GM12878 (cell line): ENCODE measurements around the gene RRAGD. TPM values are rescaled to one million over a fixed set of nuclear protein-coding genes. Genes with fewer than 3 reads are reported as not detected.

Experiments
- CBFB ChIP-seq: IDR thresholded peaks from 2 replicates; pipeline ENCODE4 v1.6.1; 2016; ENCODE audit warnings: antibody characterized with exemption, low read depth
- CBX5 ChIP-seq: sonication (generic); IDR thresholded peaks from 2 replicates; pipeline ENCODE4 v1.6.1; 2016; ENCODE audit warnings: low read depth, moderate library complexity, mild to moderate bottlenecking, inconsistent platforms
- GATAD2B ChIP-seq: fragments of 450-650 bp; conservative IDR thresholded peaks from 2 replicates; pipeline ENCODE4 v1.6.1; 2017; ENCODE audit warnings: low read depth, mild to moderate bottlenecking, moderate library complexity
- IKZF2 ChIP-seq, 2 experiments: fragments of 450-650 bp; IDR thresholded peaks; 2 replicates each; pipeline ENCODE4 v1.6.1; 2017; ENCODE audit warnings: mild to moderate bottlenecking in 2 of 2, moderate library complexity in 2 of 2
- JUNB ChIP-seq: IDR thresholded peaks from 2 replicates; pipeline ENCODE4 v1.6.1; 2016; ENCODE audit warnings: antibody characterized with exemption, mild to moderate bottlenecking
- MEF2A ChIP-seq: IDR thresholded peaks from 2 replicates; pipeline ENCODE4 v1.6.1; 2011; ENCODE audit warnings: low read depth, mild to moderate bottlenecking, low read length, moderate library complexity; ENCODE audit not compliant: insufficient read depth
- RAD51 ChIP-seq: fragments of 450-650 bp; IDR thresholded peaks from 2 replicates; pipeline ENCODE4 v1.6.1; 2016; ENCODE audit warnings: moderate library complexity, mild to moderate bottlenecking, inconsistent platforms
- RFX5 ChIP-seq: IDR thresholded peaks from 2 replicates; pipeline ENCODE4 v1.6.1; 2011; ENCODE audit warnings: low read depth, low read length, improper control_type of control experiment
- SPI1 ChIP-seq: IDR thresholded peaks from 2 replicates; pipeline ENCODE4 v1.6.1; 2011; ENCODE audit warnings: low read depth, mild to moderate bottlenecking, low read length, moderate library complexity, borderline replicate concordance; ENCODE audit not compliant: insufficient read depth
- TAF1 ChIP-seq: IDR thresholded peaks from 2 replicates; pipeline ENCODE4 v1.6.1; 2011; ENCODE audit warnings: mild to moderate bottlenecking, low read depth, low read length, borderline replicate concordance
- ZSCAN29 ChIP-seq: fragments of 450-650 bp; IDR thresholded peaks from 2 replicates; pipeline ENCODE4 v1.6.1; 2017; ENCODE audit warnings: mild to moderate bottlenecking, moderate library complexity
- polyA plus RNA-seq, 11 experiments: library from polyadenylated mRNA; depleted of rRNA in 4 of 11; unstranded in 6 of 11; stranded (reverse) in 5 of 11; fragments of >200 nt; fragmentation: Nextera tagmentation in 4 of 11; fragmentation: Illumina TruSeq in 1 of 11; extraction: Ambion mirVana in 4 of 11; extraction: Trizol in 1 of 11; gene quantifications; 1 replicate in 1 of 11; 2 replicates in 10 of 11; pipeline versions ENCODE4 v1.2.1 to v1.2.3, GENCODE V29; 2011 to 2016; ENCODE audit warnings: inconsistent platforms in 2 of 11, missing spikeins in 2 of 11, low read depth in 1 of 11
- total RNA-seq, 4 experiments: library from RNA; depleted of rRNA in 3 of 4; stranded (reverse); fragments of >200 nt in 3 of 4; fragmentation: Illumina TruSeq in 1 of 4; extraction: Trizol in 1 of 4; gene quantifications; 2 replicates each; pipeline versions ENCODE4 v1.2.1 to v1.2.3, GENCODE V29; 2013 to 2021
- TF ChIP-seq, protein P1 (sequence below): fragments of 450-650 bp; IDR thresholded peaks from 2 replicates; pipeline ENCODE4 v1.6.1; 2017; ENCODE audit warnings: mild to moderate bottlenecking, moderate library complexity
- TF ChIP-seq, protein P2 (sequence below): fragments of 450-650 bp; IDR thresholded peaks from 2 replicates; pipeline ENCODE4 v1.6.1; 2017; ENCODE audit warnings: antibody characterized with exemption, mild to moderate bottlenecking, moderate library complexity
- TF ChIP-seq, protein P3 (sequence below): IDR thresholded peaks from 2 replicates; pipeline ENCODE4 v1.6.1; 2012; ENCODE audit warnings: low read depth, low read length, improper control_type of control experiment
- TF ChIP-seq, protein P4 (sequence below): fragments of 450-650 bp; IDR thresholded peaks from 2 replicates; pipeline ENCODE4 v1.6.1; 2017; ENCODE audit warnings: mild to moderate bottlenecking
- TF ChIP-seq, protein P5 (sequence below): IDR thresholded peaks from 2 replicates; pipeline ENCODE4 v1.6.1; 2012; ENCODE audit warnings: low read depth, low read length, improper control_type of control experiment

The RRAGD gene
- total and polyA plus RNA-seq, 10 of the 15 experiments (the other 5 are each of a cell fraction or from before 2014, with no cell fraction given), result 4.6 to 17.4 (median 8.5) TPM

DNA sequence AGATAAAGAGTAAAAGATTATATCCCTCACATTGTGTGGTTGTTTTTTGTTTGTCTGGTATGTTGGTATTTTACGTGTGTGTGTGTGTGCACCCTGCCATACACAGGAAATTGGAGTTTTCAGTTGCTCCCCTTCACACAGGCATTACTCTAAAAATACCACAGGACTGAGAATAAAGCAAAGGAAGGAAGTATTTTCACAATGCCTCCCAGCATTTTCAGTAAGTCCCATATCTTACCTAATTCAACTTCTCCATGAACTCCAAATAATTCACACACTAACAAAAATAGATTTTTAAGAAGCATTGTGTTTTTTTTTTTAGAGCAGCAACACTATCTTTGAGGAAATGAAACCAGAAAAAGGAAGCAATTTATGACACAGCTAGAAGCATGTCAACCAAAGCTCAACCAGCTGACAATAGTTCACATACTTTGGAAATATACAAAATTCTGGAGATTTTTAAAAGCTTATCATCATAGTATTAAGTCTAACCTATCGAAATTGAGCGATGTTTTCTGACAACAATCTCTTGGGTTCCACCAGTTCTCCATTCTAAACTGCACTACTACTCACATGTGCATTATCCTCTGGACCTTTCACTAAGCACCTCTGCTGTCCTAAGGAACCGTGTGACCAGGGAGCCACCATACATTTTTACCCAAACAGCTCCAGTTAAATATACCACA lies 61.6 kb downstream of the RRAGD start (continued):
- TF ChIP-seq, protein P1, sequence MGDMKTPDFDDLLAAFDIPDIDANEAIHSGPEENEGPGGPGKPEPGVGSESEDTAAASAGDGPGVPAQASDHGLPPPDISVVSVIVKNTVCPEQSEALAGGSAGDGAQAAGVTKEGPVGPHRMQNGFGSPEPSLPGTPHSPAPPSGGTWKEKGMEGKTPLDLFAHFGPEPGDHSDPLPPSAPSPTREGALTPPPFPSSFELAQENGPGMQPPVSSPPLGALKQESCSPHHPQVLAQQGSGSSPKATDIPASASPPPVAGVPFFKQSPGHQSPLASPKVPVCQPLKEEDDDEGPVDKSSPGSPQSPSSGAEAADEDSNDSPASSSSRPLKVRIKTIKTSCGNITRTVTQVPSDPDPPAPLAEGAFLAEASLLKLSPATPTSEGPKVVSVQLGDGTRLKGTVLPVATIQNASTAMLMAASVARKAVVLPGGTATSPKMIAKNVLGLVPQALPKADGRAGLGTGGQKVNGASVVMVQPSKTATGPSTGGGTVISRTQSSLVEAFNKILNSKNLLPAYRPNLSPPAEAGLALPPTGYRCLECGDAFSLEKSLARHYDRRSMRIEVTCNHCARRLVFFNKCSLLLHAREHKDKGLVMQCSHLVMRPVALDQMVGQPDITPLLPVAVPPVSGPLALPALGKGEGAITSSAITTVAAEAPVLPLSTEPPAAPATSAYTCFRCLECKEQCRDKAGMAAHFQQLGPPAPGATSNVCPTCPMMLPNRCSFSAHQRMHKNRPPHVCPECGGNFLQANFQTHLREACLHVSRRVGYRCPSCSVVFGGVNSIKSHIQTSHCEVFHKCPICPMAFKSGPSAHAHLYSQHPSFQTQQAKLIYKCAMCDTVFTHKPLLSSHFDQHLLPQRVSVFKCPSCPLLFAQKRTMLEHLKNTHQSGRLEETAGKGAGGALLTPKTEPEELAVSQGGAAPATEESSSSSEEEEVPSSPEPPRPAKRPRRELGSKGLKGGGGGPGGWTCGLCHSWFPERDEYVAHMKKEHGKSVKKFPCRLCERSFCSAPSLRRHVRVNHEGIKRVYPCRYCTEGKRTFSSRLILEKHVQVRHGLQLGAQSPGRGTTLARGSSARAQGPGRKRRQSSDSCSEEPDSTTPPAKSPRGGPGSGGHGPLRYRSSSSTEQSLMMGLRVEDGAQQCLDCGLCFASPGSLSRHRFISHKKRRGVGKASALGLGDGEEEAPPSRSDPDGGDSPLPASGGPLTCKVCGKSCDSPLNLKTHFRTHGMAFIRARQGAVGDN, result no peak
- TF ChIP-seq, protein P2, sequence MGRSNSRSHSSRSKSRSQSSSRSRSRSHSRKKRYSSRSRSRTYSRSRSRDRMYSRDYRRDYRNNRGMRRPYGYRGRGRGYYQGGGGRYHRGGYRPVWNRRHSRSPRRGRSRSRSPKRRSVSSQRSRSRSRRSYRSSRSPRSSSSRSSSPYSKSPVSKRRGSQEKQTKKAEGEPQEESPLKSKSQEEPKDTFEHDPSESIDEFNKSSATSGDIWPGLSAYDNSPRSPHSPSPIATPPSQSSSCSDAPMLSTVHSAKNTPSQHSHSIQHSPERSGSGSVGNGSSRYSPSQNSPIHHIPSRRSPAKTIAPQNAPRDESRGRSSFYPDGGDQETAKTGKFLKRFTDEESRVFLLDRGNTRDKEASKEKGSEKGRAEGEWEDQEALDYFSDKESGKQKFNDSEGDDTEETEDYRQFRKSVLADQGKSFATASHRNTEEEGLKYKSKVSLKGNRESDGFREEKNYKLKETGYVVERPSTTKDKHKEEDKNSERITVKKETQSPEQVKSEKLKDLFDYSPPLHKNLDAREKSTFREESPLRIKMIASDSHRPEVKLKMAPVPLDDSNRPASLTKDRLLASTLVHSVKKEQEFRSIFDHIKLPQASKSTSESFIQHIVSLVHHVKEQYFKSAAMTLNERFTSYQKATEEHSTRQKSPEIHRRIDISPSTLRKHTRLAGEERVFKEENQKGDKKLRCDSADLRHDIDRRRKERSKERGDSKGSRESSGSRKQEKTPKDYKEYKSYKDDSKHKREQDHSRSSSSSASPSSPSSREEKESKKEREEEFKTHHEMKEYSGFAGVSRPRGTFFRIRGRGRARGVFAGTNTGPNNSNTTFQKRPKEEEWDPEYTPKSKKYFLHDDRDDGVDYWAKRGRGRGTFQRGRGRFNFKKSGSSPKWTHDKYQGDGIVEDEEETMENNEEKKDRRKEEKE, result no peak; the same call in 1 of the 2 replicates
- no peak for TF ChIP-seq ZSCAN29
- TF ChIP-seq IKZF2 (IDR thresholded peaks at IDR 0.05), result peak; percentile 62 to 65; a peak in 3 of 4 replicates
- TF ChIP-seq CBX5, result 0 out of 2 replicates have a peak, but pooled peaks have one; percentile 28
- TF ChIP-seq TAF1, result peak; percentile 44; the same call in 1 of the 2 replicates
- TF ChIP-seq, protein P3, sequence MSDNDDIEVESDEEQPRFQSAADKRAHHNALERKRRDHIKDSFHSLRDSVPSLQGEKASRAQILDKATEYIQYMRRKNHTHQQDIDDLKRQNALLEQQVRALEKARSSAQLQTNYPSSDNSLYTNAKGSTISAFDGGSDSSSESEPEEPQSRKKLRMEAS, result 0 out of 2 replicates have a peak, but pooled peaks have one; percentile 18
- peak; percentile 49 for TF ChIP-seq RAD51
- TF ChIP-seq, protein P4, sequence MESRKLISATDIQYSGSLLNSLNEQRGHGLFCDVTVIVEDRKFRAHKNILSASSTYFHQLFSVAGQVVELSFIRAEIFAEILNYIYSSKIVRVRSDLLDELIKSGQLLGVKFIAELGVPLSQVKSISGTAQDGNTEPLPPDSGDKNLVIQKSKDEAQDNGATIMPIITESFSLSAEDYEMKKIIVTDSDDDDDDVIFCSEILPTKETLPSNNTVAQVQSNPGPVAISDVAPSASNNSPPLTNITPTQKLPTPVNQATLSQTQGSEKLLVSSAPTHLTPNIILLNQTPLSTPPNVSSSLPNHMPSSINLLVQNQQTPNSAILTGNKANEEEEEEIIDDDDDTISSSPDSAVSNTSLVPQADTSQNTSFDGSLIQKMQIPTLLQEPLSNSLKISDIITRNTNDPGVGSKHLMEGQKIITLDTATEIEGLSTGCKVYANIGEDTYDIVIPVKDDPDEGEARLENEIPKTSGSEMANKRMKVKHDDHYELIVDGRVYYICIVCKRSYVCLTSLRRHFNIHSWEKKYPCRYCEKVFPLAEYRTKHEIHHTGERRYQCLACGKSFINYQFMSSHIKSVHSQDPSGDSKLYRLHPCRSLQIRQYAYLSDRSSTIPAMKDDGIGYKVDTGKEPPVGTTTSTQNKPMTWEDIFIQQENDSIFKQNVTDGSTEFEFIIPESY, result no peak
- TF ChIP-seq JUNB, result peak; percentile 78
- TF ChIP-seq, protein P5, sequence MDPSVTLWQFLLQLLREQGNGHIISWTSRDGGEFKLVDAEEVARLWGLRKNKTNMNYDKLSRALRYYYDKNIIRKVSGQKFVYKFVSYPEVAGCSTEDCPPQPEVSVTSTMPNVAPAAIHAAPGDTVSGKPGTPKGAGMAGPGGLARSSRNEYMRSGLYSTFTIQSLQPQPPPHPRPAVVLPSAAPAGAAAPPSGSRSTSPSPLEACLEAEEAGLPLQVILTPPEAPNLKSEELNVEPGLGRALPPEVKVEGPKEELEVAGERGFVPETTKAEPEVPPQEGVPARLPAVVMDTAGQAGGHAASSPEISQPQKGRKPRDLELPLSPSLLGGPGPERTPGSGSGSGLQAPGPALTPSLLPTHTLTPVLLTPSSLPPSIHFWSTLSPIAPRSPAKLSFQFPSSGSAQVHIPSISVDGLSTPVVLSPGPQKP, result no peak
- no peak for TF ChIP-seq CBFB
- peak; percentile 93 for TF ChIP-seq SPI1
- no peak for TF ChIP-seq RFX5
- TF ChIP-seq MEF2A, result peak; percentile 78
- 0 out of 2 replicates have a peak, but pooled peaks have one; percentile 60 for TF ChIP-seq GATAD2B
